ENCODE data around the gene TRIB2. TPM values are rescaled to one million over a fixed set of nuclear protein-coding genes. Genes with fewer than 3 reads are reported as not detected.

Gene TRIB2
- polyA plus RNA-seq, 3 donors, result 0.29 to 2.6 (median 0.51) TPM

- no peak overlapping the region for H3K27ac Mint-ChIP-seq
- TF ChIP-seq, protein P1, sequence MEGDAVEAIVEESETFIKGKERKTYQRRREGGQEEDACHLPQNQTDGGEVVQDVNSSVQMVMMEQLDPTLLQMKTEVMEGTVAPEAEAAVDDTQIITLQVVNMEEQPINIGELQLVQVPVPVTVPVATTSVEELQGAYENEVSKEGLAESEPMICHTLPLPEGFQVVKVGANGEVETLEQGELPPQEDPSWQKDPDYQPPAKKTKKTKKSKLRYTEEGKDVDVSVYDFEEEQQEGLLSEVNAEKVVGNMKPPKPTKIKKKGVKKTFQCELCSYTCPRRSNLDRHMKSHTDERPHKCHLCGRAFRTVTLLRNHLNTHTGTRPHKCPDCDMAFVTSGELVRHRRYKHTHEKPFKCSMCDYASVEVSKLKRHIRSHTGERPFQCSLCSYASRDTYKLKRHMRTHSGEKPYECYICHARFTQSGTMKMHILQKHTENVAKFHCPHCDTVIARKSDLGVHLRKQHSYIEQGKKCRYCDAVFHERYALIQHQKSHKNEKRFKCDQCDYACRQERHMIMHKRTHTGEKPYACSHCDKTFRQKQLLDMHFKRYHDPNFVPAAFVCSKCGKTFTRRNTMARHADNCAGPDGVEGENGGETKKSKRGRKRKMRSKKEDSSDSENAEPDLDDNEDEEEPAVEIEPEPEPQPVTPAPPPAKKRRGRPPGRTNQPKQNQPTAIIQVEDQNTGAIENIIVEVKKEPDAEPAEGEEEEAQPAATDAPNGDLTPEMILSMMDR (IDR thresholded peaks at IDR 0.05), result no peak
- 95% methylated on average over 4 of the region's 4 CpGs for WGBS (ENCODE audit: insufficient coverage)
Observed at GRCh38 chr2:12688091-12688490, 28.6 kb upstream of the TRIB2 start.

GRCh38 chr2:12688893-12689292 is 27.8 kb upstream of the TRIB2 start:
- intact Hi-C loops (cut with micrococcal nuclease), result no loop called here
- Histone ChIP-seq H3K4me3 (replicated peaks in 1 of 3; ENCODE audit: low read depth in 2 of 3, low read length in 3 of 3) (no peak overlapping the region), H2AFZ (ENCODE audit: insufficient read depth, low read depth, low read length, poor library complexity, severe bottlenecking) (no peak overlapping the region), H3K27ac (ENCODE audit: low read depth in 1 of 2, low read length in 2 of 2) (no peak overlapping the region), H4K20me1 (ENCODE audit: insufficient read depth, low read length) (no peaks in the 10 kb centered on the region), H3K27me3 (ENCODE audit: control insufficient read depth in 2 of 2, insufficient read depth in 2 of 2, low read length in 2 of 2) (peaks cover 14 to 15% of the 10 kb centered on the region in 2 donors), H3K4me1 (ENCODE audit: control insufficient read depth in 1 of 2, insufficient read depth in 2 of 2, low read length in 2 of 2) (no peaks in the 10 kb centered on the region), H3K79me2 (ENCODE audit: insufficient read depth, low read length) (no peaks in the 10 kb centered on the region), H3K4me2 (replicated peaks; ENCODE audit: extremely low read depth, low read length, poor library complexity, severe bottlenecking) (no peak overlapping the region), H3K9me3 (replicated peaks in 1 of 2; ENCODE audit: control insufficient read depth in 1 of 2, insufficient read depth in 1 of 2, low read length in 2 of 2) (peaks cover 5 to 6% of the 10 kb centered on the region in 2 donors), H3K9ac (ENCODE audit: insufficient read depth, low read length, poor library complexity, severe bottlenecking) (no peak overlapping the region), H3K36me3 (replicated peaks in 1 of 2; ENCODE audit: control insufficient read depth in 1 of 2, insufficient read depth in 2 of 2, low read length in 2 of 2) (no peaks in the 10 kb centered on the region)
- WGBS (ENCODE audit: insufficient coverage), result no CpG with 5 or more reads among the region's 3 CpGs
- Mint-ChIP-seq H3K27ac (no peak overlapping the region), H3K4me1 (peaks cover 3% of the 10 kb centered on the region), H3K27me3 (ENCODE audit: low read depth in 3 of 3) (peaks cover 13 to 30% (median 26%) of the 10 kb centered on the region in 3 donors), H3K9me3 (peaks cover 9 to 26% (median 16%) of the 10 kb centered on the region in 7 donors), H3K4me3 (no peak overlapping the region), H3K36me3 (no peaks in the 10 kb centered on the region)
- no peak for DNase-seq
- TF ChIP-seq, protein P1 (IDR thresholded peaks at IDR 0.05), result no peak

More at GRCh38 chr2:12688091-12688490, 28.6 kb upstream of the TRIB2 start:
- Histone ChIP-seq H3K4me3 (replicated peaks in 1 of 3; ENCODE audit: low read depth in 2 of 3, low read length in 3 of 3) (no peak overlapping the region), H3K27ac (ENCODE audit: low read depth in 1 of 2, low read length in 2 of 2) (no peak overlapping the region), H3K4me2 (replicated peaks; ENCODE audit: extremely low read depth, low read length, poor library complexity, severe bottlenecking) (no peak overlapping the region), H4K20me1 (ENCODE audit: insufficient read depth, low read length) (no peaks in the 10 kb centered on the region), H3K79me2 (ENCODE audit: insufficient read depth, low read length) (no peaks in the 10 kb centered on the region), H3K9ac (ENCODE audit: insufficient read depth, low read length, poor library complexity, severe bottlenecking) (no peak overlapping the region), H3K27me3 (ENCODE audit: control insufficient read depth in 2 of 2, insufficient read depth in 2 of 2, low read length in 2 of 2) (peaks cover 18 to 20% of the 10 kb centered on the region in 2 donors), H3K9me3 (replicated peaks in 1 of 2; ENCODE audit: control insufficient read depth in 1 of 2, insufficient read depth in 1 of 2, low read length in 2 of 2) (peaks cover 5 to 6% of the 10 kb centered on the region in 2 donors), H3K36me3 (replicated peaks in 1 of 2; ENCODE audit: control insufficient read depth in 1 of 2, insufficient read depth in 2 of 2, low read length in 2 of 2) (no peaks in the 10 kb centered on the region), H3K4me1 (ENCODE audit: control insufficient read depth in 1 of 2, insufficient read depth in 2 of 2, low read length in 2 of 2) (no peaks in the 10 kb centered on the region), H2AFZ (ENCODE audit: insufficient read depth, low read depth, low read length, poor library complexity, severe bottlenecking) (no peak overlapping the region)
- Mint-ChIP-seq H3K4me3 (no peak overlapping the region), H3K9me3 (peaks cover 7 to 26% (median 16%) of the 10 kb centered on the region in 7 donors), H3K4me1 (peaks cover 3% of the 10 kb centered on the region), H3K36me3 (no peaks in the 10 kb centered on the region), H3K27me3 (ENCODE audit: low read depth in 3 of 3) (peaks cover 15 to 37% (median 26%) of the 10 kb centered on the region in 3 donors)
- no peak for DNase-seq
- intact Hi-C loops (cut with micrococcal nuclease), result no loop called here
